Measurements from ENCODE around the gene C1QTNF4. TPM values are rescaled to one million over a fixed set of nuclear protein-coding genes. Genes with fewer than 3 reads are reported as not detected.
A peak's percentile ranks its signal among the peaks of the same experiment; 100 is the strongest.
"Not testable (repeated sequence)": the region's sequence is repeated elsewhere in the genome, so short reads cannot be mapped to it uniquely, and the experiment has no call there.

C1QTNF4 gene
- total RNA-seq, 1 donor from 2014 or later: 0.39 TPM

GRCh38 chr11:47560426-47560825 lies 33.8 kb downstream of the C1QTNF4 start:
- H3K27ac ChIP-seq: no peak overlapping the region
- Mint-ChIP-seq H3K27me3 (ENCODE audit: insufficient read depth, low read depth) (peaks cover 5% of the 10 kb centered on the region), H3K27ac (no peak overlapping the region), H3K4me1 (no peaks in the 10 kb centered on the region), H3K4me3 (no peak overlapping the region), H3K36me3 (no peaks in the 10 kb centered on the region), H3K9me3 (no peaks in the 10 kb centered on the region)
- no peaks in the 10 kb centered on the region for H3K27me3 ChIP-seq
- H3K9me3 ChIP-seq (ENCODE audit: low read depth): no peaks in the 10 kb centered on the region
- TF ChIP-seq CTCF (IDR thresholded peaks at IDR 0.05) (no peak), EZH2phosphoT487 (IDR thresholded peaks at IDR 0.05) (no peak), EZH2 (IDR thresholded peaks at IDR 0.05) (no peak)
- no peak overlapping the region for H3K9ac ChIP-seq
- H3K36me3 ChIP-seq: no peaks in the 10 kb centered on the region
- no peaks in the 10 kb centered on the region for H3K4me1 ChIP-seq
- H3K4me2 ChIP-seq: no peak overlapping the region
- H4K20me1 ChIP-seq (ENCODE audit: low read depth): no peaks in the 10 kb centered on the region
- H3K79me2 ChIP-seq (ENCODE audit: low read depth): no peaks in the 10 kb centered on the region
- no peak for DNase-seq (ENCODE audit: low spot score)
- peaks cover 17% of the 10 kb centered on the region for H3F3A ChIP-seq (ENCODE audit: low read depth)
- H2AFZ ChIP-seq (replicated peaks): no peak overlapping the region
- no peak overlapping the region for H3K4me3 ChIP-seq

DNA sequence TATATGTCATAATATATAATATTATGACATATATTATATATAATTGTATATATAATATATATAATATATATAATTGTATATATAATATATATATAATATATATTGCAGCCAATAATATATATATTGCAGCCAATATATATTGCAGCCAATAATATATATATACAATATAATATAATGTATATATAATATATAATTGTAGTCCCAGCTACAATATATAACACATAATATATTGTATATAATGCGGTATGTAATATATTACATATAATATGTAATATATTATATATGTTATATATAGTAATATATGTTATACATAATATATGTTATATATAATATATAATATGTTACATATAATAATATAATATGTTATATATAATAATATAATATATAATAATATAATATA lies 35.5 kb downstream of the C1QTNF4 start:
- H3K9ac ChIP-seq: no peak overlapping the region
- H3K27me3 Mint-ChIP-seq (ENCODE audit: insufficient read depth, low read depth): peaks cover 2% of the 10 kb centered on the region
- DNase-seq (ENCODE audit: low spot score): no peak
- H3K4me2 ChIP-seq: no peak overlapping the region
- no peak overlapping the region for H3K27ac Mint-ChIP-seq
- no peak overlapping the region for H2AFZ ChIP-seq (replicated peaks)
- no peaks in the 10 kb centered on the region for H3K36me3 Mint-ChIP-seq
- H4K20me1 ChIP-seq (ENCODE audit: low read depth): no peaks in the 10 kb centered on the region
- no peaks in the 10 kb centered on the region for H3K27me3 ChIP-seq
- no peaks in the 10 kb centered on the region for H3K9me3 Mint-ChIP-seq
- no peaks in the 10 kb centered on the region for H3K36me3 ChIP-seq
- peaks cover 5% of the 10 kb centered on the region for H3K4me1 Mint-ChIP-seq
- no peak for TF ChIP-seq CTCF (IDR thresholded peaks at IDR 0.05)
- no peak for TF ChIP-seq EZH2phosphoT487 (IDR thresholded peaks at IDR 0.05)
- TF ChIP-seq EZH2 (IDR thresholded peaks at IDR 0.05): no peak
- no peak overlapping the region for H3K4me3 Mint-ChIP-seq
- no peak overlapping the region for H3K4me3 ChIP-seq
- H3F3A ChIP-seq (ENCODE audit: low read depth): peaks cover 27% of the 10 kb centered on the region
- no peaks in the 10 kb centered on the region for H3K4me1 ChIP-seq
- H3K27ac ChIP-seq: no peak overlapping the region
- H3K79me2 ChIP-seq (ENCODE audit: low read depth): no peaks in the 10 kb centered on the region
- no peaks in the 10 kb centered on the region for H3K9me3 ChIP-seq (ENCODE audit: low read depth)

GRCh38 chr11:47557004-47557403 lies 37.2 kb downstream of the C1QTNF4 start:
- H3K9ac ChIP-seq; H3K9me3 Mint-ChIP-seq; H3K27me3 Mint-ChIP-seq (ENCODE audit: insufficient read depth, low read depth); H3K36me3 ChIP-seq; H3K9me3 ChIP-seq (ENCODE audit: low read depth); H3K36me3 Mint-ChIP-seq; H3K4me3 Mint-ChIP-seq; H3K27ac ChIP-seq; H4K20me1 ChIP-seq (ENCODE audit: low read depth); H3K27ac Mint-ChIP-seq; H3K27me3 ChIP-seq; H2AFZ ChIP-seq (replicated peaks); H3K4me1 ChIP-seq; H3K4me2 ChIP-seq; H3K4me3 ChIP-seq; DNase-seq (ENCODE audit: low spot score): not testable (repeated sequence)
- Histone ChIP-seq H3F3A (ENCODE audit: low read depth) (peaks cover 32% of the 10 kb centered on the region), H3K79me2 (ENCODE audit: low read depth) (peaks cover 10% of the 10 kb centered on the region)
- peaks cover 12% of the 10 kb centered on the region for H3K4me1 Mint-ChIP-seq

- H4K20me1 ChIP-seq (ENCODE audit: low read depth): peaks cover 41% of the 10 kb centered on the region
- H2AFZ ChIP-seq (replicated peaks): peak overlapping the region; percentile 92
- H3K79me2 ChIP-seq (ENCODE audit: low read depth): peaks cover 46% of the 10 kb centered on the region
- H3K9me3 Mint-ChIP-seq: no peaks in the 10 kb centered on the region
- no peaks in the 10 kb centered on the region for H3K27me3 ChIP-seq
- H3F3A ChIP-seq (ENCODE audit: low read depth): peaks cover 42% of the 10 kb centered on the region
- peak overlapping the region; percentile 89 for H3K4me3 ChIP-seq
- H3K9ac ChIP-seq: no peak overlapping the region
- peak overlapping the region; percentile 73 for H3K4me2 ChIP-seq
- no peaks in the 10 kb centered on the region for H3K9me3 ChIP-seq (ENCODE audit: low read depth)
- no peaks in the 10 kb centered on the region for H3K27me3 Mint-ChIP-seq (ENCODE audit: insufficient read depth, low read depth)
- no peak for DNase-seq (ENCODE audit: low spot score)
- H3K27ac ChIP-seq: no peak overlapping the region
- H3K4me1 Mint-ChIP-seq: peaks cover 31% of the 10 kb centered on the region
- no peaks in the 10 kb centered on the region for H3K36me3 ChIP-seq
- TF ChIP-seq CTCF (IDR thresholded peaks at IDR 0.05) (no peak), EZH2 (IDR thresholded peaks at IDR 0.05) (no peak), EZH2phosphoT487 (IDR thresholded peaks at IDR 0.05) (no peak)
- H3K4me1 ChIP-seq: peaks cover 12% of the 10 kb centered on the region
- H3K4me3 Mint-ChIP-seq: peak overlapping the region; percentile 88
- H3K36me3 Mint-ChIP-seq: peaks cover 11% of the 10 kb centered on the region
- H3K27ac Mint-ChIP-seq: peak overlapping the region; percentile 64
Observed at GRCh38 chr11:47553406-47553743, 40.8 kb downstream of the C1QTNF4 start.

Data from neural progenitor cell (in vitro differentiated cells).